Hematopoietic multipotent progenitor cell treated with erythropoietin and hydrocortisone succinate and interleukin-3 and kit ligand, for 15 days (in vitro differentiated cells): ENCODE measurements around the gene PPP1R2.
"Not testable (repeated sequence)": the region's sequence is repeated elsewhere in the genome, so short reads cannot be mapped to it uniquely, and the experiment has no call there.

Experiments
- DNase-seq: peaks from one replicate; pipeline ENCODE4 v3.0.0-alpha.2; 2015; ENCODE audit warnings: low spot score

The PPP1R2 gene

GRCh38 chr3:195542698-195543499 is at the start of gene PPP1R2:
TSS of gene PPP1R2 (minus strand) at chr3:195543325. CDS start at chr3:195543025, 300 bp downstream.
- DNase-seq, result peak; percentile 95

GRCh38 chr3:195591852-195592251 is 48.7 kb upstream of the PPP1R2 start:
- DNase-seq, result no peak

- no peak for DNase-seq
Measured at GRCh38 chr3:195591220-195591619, 48.1 kb upstream of the PPP1R2 start.

GRCh38 chr3:195590381-195590780 is 47.3 kb upstream of the PPP1R2 start:
- not testable (repeated sequence) for DNase-seq

GRCh38 chr3:195589796-195590195 is 46.7 kb upstream of the PPP1R2 start:
- not testable (repeated sequence) for DNase-seq

- DNase-seq, result no peak
Measured at GRCh38 chr3:195587824-195588223, 44.7 kb upstream of the PPP1R2 start.

- DNase-seq, result no peak
Measured at GRCh38 chr3:195587406-195587805, 44.3 kb upstream of the PPP1R2 start.

GRCh38 chr3:195584543-195584870 is 41.4 kb upstream of the PPP1R2 start:
- no peak for DNase-seq

- no peak for DNase-seq
Measured at GRCh38 chr3:195583831-195584542, 40.9 kb upstream of the PPP1R2 start, which contains the start of gene APOD. TSS of gene APOD (minus strand) at chr3:195583940. CDS start at chr3:195579461, 4,479 bp downstream.

- DNase-seq, result no peak
Measured at GRCh38 chr3:195582947-195583346, 39.8 kb upstream of the PPP1R2 start.

- no peak for DNase-seq
Measured at GRCh38 chr3:195580744-195581443, 37.8 kb upstream of the PPP1R2 start.

- DNase-seq, result no peak
Measured at GRCh38 chr3:195579281-195579680, 36.2 kb upstream of the PPP1R2 start.

GRCh38 chr3:195578565-195578964 is 35.4 kb upstream of the PPP1R2 start:
- DNase-seq, result no peak

- no peak for DNase-seq
Measured at GRCh38 chr3:195577645-195578177, 34.6 kb upstream of the PPP1R2 start.

GRCh38 chr3:195574497-195575304 is 31.6 kb upstream of the PPP1R2 start:
- DNase-seq, result no peak

- DNase-seq, result no peak
Measured at GRCh38 chr3:195573611-195574496, 30.7 kb upstream of the PPP1R2 start.

- DNase-seq, result no peak
Measured at GRCh38 chr3:195571361-195571760, 28.2 kb upstream of the PPP1R2 start.

- DNase-seq, result no peak
Measured at GRCh38 chr3:195570912-195571311, 27.8 kb upstream of the PPP1R2 start.

- no peak for DNase-seq
Measured at GRCh38 chr3:195570344-195570743, 27.2 kb upstream of the PPP1R2 start.

- DNase-seq, result no peak
Measured at GRCh38 chr3:195568630-195569029, 25.5 kb upstream of the PPP1R2 start.

- DNase-seq, result no peak
Measured at GRCh38 chr3:195566797-195567196, 23.7 kb upstream of the PPP1R2 start.
